H1 (cell line): ENCODE measurements around the gene HIBADH. TPM values are rescaled to one million over a fixed set of nuclear protein-coding genes. Genes with fewer than 3 reads are reported as not detected.

Source experiments
- CHD7 ChIP-seq: fragments of 300-600 bp; sonication (generic); IDR thresholded peaks from 2 replicates; pipeline ENCODE4 v1.7.1; 2012; ENCODE audit warnings: low read length, moderate library complexity, mild to moderate bottlenecking, inconsistent platforms; ENCODE audit not compliant: insufficient replicate concordance
- CTCF ChIP-seq, 3 experiments: IDR thresholded peaks; 1 replicate in 2 of 3; 2 replicates in 1 of 3; pipeline versions ENCODE4 v1.5.1 to v1.6.1; 2011; ENCODE audit warnings: low read length in 3 of 3, mild to moderate bottlenecking in 3 of 3, inconsistent platforms in 2 of 3, low read depth in 1 of 3, moderate library complexity in 1 of 3; ENCODE audit not compliant: insufficient read depth in 1 of 3; ENCODE audit errors: control extremely low read depth in 1 of 3
- EZH2 ChIP-seq: fragments of 200-600 bp; sonication (generic); IDR thresholded peaks from 2 replicates; pipeline ENCODE4 v1.7.1; 2012; ENCODE audit warnings: low read depth, mild to moderate bottlenecking, moderate library complexity, low read length, inconsistent platforms; ENCODE audit not compliant: severe bottlenecking
- GTF2F1 ChIP-seq: IDR thresholded peaks from 2 replicates; pipeline ENCODE4 v1.6.1; 2012; ENCODE audit warnings: low read depth, low read length, improper control_type of control experiment, borderline replicate concordance
- HDAC6 ChIP-seq: IDR thresholded peaks from one replicate; pipeline ENCODE4 v1.7.1; 2012; ENCODE audit warnings: low read depth, mild to moderate bottlenecking, inconsistent platforms, low read length, moderate library complexity
- KDM5A ChIP-seq: fragments of 200-600 bp; IDR thresholded peaks from 2 replicates; pipeline ENCODE4 v1.7.1; 2012; ENCODE audit warnings: mild to moderate bottlenecking, low read length, inconsistent platforms, mixed read lengths
- POLR2AphosphoS5 ChIP-seq: IDR thresholded peaks from 2 replicates; pipeline ENCODE4 v1.6.1; 2011; ENCODE audit warnings: low read depth, low read length
- SP1 ChIP-seq: IDR thresholded peaks from 2 replicates; pipeline ENCODE4 v1.6.1; 2011; ENCODE audit warnings: low read depth, low read length
- polyA plus RNA-seq, 7 experiments: library from polyadenylated mRNA; depleted of rRNA in 3 of 7; stranded (reverse) in 5 of 7; unstranded in 2 of 7; fragments of >200 nt in 5 of 7; fragments of 200-250 nt in 2 of 7; gene quantifications; 1 replicate in 5 of 7; 2 replicates in 1 of 7; 4 replicates in 1 of 7; pipeline versions ENCODE4 v1.2.1 to v1.2.3, GENCODE V29; 2011 to 2013; ENCODE audit warnings: missing spikeins in 2 of 7, mixed read lengths in 2 of 7
- total RNA-seq: library from RNA; stranded (reverse); fragmentation: NEBNext Ultra II Directional; extraction: Animal tissue kit (Norgen Biotek cat#: 25700); gene quantifications from 2 replicates; pipeline ENCODE4 v1.2.1, GENCODE V29; 2021

HIBADH gene
- total and polyA plus RNA-seq, 2 of the 8 experiments (the other 6 are each of a cell fraction or from before 2014, with no cell fraction given), result 30.1 to 39.5 TPM

- no peak for TF ChIP-seq CHD7
- no peak for TF ChIP-seq GTF2F1
- TF ChIP-seq KDM5A, result no peak
- TF ChIP-seq HDAC6, result no peak
- TF ChIP-seq EZH2, result no peak
- TF ChIP-seq CTCF (IDR thresholded peaks at IDR 0.05; ENCODE audit: control extremely low read depth in 1 of 3, insufficient read depth in 1 of 3, low read depth in 1 of 3, low read length in 3 of 3), result no peak
- no peak for TF ChIP-seq POLR2AphosphoS5
- no peak for TF ChIP-seq SP1
These were observed 15.4 kb upstream of the HIBADH start (continued) for GRCh38 chr7:27677912-27678612.
